LNCaP clone FGC (cell line): ENCODE data around the gene MAGI1.
"Not testable (repeated sequence)": the region's sequence is repeated elsewhere in the genome, so short reads cannot be mapped to it uniquely, and the experiment has no call there.

ENCODE experiments used
- DNase-seq: peaks from one replicate; pipeline ENCODE4 v3.0.0-alpha.2; 2011; ENCODE audit warnings: low read depth
- H3K4me3 ChIP-seq: 2 replicates; pipeline ENCODE4 v1.5.1; 2011; ENCODE audit warnings: mild to moderate bottlenecking, low read depth, low read length, control low read depth
- TF ChIP-seq, protein P1 (sequence below): IDR thresholded peaks from 2 replicates; pipeline ENCODE4 v1.5.1; 2012; ENCODE audit warnings: mild to moderate bottlenecking; ENCODE audit not compliant: control insufficient read depth, insufficient read depth; ENCODE audit errors: extremely low read depth

Gene MAGI1

GRCh38 chr3:65545429-65545828, 493.3 kb downstream of the MAGI1 start:
- TF ChIP-seq, protein P1, sequence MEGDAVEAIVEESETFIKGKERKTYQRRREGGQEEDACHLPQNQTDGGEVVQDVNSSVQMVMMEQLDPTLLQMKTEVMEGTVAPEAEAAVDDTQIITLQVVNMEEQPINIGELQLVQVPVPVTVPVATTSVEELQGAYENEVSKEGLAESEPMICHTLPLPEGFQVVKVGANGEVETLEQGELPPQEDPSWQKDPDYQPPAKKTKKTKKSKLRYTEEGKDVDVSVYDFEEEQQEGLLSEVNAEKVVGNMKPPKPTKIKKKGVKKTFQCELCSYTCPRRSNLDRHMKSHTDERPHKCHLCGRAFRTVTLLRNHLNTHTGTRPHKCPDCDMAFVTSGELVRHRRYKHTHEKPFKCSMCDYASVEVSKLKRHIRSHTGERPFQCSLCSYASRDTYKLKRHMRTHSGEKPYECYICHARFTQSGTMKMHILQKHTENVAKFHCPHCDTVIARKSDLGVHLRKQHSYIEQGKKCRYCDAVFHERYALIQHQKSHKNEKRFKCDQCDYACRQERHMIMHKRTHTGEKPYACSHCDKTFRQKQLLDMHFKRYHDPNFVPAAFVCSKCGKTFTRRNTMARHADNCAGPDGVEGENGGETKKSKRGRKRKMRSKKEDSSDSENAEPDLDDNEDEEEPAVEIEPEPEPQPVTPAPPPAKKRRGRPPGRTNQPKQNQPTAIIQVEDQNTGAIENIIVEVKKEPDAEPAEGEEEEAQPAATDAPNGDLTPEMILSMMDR, result no peak
- H3K4me3 ChIP-seq, result no peak overlapping the region
- no peak for DNase-seq

GRCh38 chr3:65543391-65543790, 495.3 kb downstream of the MAGI1 start:
- DNase-seq, H3K4me3 ChIP-seq: not testable (repeated sequence)

- no peak overlapping the region for H3K4me3 ChIP-seq
- TF ChIP-seq, protein P1, result no peak
- DNase-seq, result no peak
These were observed 498.1 kb downstream of the MAGI1 start for GRCh38 chr3:65540666-65541065.

GRCh38 chr3:65539616-65540015, 499.1 kb downstream of the MAGI1 start:
- no peak for DNase-seq
- TF ChIP-seq, protein P1, result no peak
- H3K4me3 ChIP-seq, result no peak overlapping the region

- DNase-seq, result no peak
- TF ChIP-seq, protein P1, result no peak
- H3K4me3 ChIP-seq, result no peak overlapping the region
These were observed 500.6 kb downstream of the MAGI1 start for GRCh38 chr3:65538101-65538500.

DNA sequence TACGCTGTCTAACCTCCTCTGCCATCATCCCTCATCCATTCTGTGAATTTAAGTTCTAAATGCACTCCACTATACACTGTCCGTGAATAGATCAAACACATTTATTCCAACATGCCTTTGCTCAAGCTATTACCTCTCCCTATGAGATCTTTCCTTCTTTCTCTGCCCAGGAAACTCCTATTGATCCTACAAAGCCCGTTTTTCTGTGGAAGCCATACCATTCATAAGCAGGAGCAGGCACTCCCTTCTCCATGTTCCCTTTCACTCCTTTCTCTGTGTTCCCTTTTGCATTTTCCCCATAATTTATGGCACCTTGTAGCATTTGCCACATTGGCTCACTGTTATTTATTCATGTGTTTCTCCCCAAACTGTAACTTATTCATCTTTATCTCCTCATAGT, 501.6 kb downstream of the MAGI1 start:
- TF ChIP-seq, protein P1, result no peak
- no peak for DNase-seq

DNA sequence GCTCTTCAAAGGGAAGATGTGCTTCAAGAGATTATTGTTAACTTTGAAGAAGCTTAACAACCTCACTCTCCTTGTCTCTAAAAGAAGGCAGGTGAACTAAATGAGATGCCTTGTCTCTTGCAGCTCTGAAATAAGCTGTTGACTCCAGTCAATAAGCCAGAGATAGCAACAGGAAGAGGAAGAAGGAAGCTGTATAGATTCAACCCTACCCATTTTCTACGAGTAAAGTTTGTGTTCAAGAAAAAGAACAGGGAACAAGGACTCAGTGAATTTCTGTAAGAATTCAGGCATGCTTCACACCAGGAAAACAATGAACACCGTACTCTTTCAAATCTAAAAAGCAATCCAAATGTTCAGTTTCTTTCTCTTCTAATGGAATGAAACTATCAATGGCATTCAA, 503.5 kb downstream of the MAGI1 start:
- H3K4me3 ChIP-seq, result no peak overlapping the region
- TF ChIP-seq, protein P1, result no peak
- DNase-seq, result no peak

More for the DNA sequence above, 501.6 kb downstream of the MAGI1 start:
- no peak overlapping the region for H3K4me3 ChIP-seq

GRCh38 chr3:65534805-65535204, 503.9 kb downstream of the MAGI1 start:
- TF ChIP-seq, protein P1, result no peak
- no peak for DNase-seq
- H3K4me3 ChIP-seq, result no peak overlapping the region
